Skeletal muscle satellite cell (primary cell): ENCODE data around the gene MEIS3.
A peak's percentile ranks its signal among the peaks of the same experiment; 100 is the strongest.

Experiments
- H3K27me3 ChIP-seq: 2 replicates; pipeline ENCODE4 v1.7.0; 2013; ENCODE audit warnings: low read length; ENCODE audit not compliant: control insufficient read depth, insufficient read depth
- H3K36me3 ChIP-seq: 2 replicates; pipeline ENCODE4 v1.7.0; 2013; ENCODE audit warnings: mild to moderate bottlenecking, control low read depth, low read length; ENCODE audit not compliant: insufficient read depth
- H3K4me1 ChIP-seq: 2 replicates; pipeline ENCODE4 v1.7.0; 2013; ENCODE audit warnings: low read length; ENCODE audit not compliant: control insufficient read depth, insufficient read depth
- H3K4me2 ChIP-seq: 2 replicates; pipeline ENCODE4 v1.7.0; 2013; ENCODE audit warnings: mild to moderate bottlenecking, low read length
- H3K4me3 ChIP-seq: 2 replicates; pipeline ENCODE4 v1.7.0; 2013; ENCODE audit warnings: low read length
- H3K9ac ChIP-seq: 2 replicates; pipeline ENCODE4 v1.7.0; 2013; ENCODE audit warnings: mild to moderate bottlenecking, low read depth, low read length, moderate library complexity
- H3K9me3 ChIP-seq: replicated peaks from 2 replicates; pipeline ENCODE4 v1.7.0; 2013; ENCODE audit warnings: mild to moderate bottlenecking, control low read depth, low read length

Gene MEIS3

DNA sequence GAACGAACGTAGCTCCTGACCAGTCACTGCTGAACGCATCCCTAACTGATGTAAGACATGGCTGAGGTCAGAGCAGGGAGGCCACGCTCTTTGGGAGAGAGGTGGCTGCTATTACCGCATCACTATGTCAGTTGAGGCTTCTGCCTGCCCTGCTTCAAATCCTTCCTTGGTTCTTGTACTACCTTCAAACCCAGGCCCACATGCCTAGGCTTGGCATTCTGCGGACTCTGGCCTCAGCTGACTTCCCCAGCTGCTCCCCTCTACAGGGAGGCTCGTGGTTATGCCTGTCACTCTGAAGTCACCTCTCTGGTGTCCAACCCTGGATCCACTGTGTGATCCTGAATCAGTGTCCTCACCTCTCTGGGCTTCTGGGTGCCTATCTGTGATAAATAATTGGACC is 14.8 kb upstream of the MEIS3 start:
- Histone ChIP-seq H3K4me3 (no peak overlapping the region), H3K9me3 (no peaks in the 10 kb centered on the region), H3K9ac (no peak overlapping the region), H3K4me2 (no peak overlapping the region), H3K27me3 (peaks cover 14% of the 10 kb centered on the region), H3K36me3 (no peaks in the 10 kb centered on the region), H3K4me1 (peaks cover 6% of the 10 kb centered on the region)

GRCh38 chr19:47433121-47433520 is 13.8 kb upstream of the MEIS3 start:
- H3K4me2 ChIP-seq, result no peak overlapping the region
- peaks cover 14% of the 10 kb centered on the region for H3K27me3 ChIP-seq
- H3K4me3 ChIP-seq, result no peak overlapping the region
- H3K36me3 ChIP-seq, result no peaks in the 10 kb centered on the region
- H3K4me1 ChIP-seq, result peaks cover 15% of the 10 kb centered on the region
- H3K9me3 ChIP-seq, result no peaks in the 10 kb centered on the region
- H3K9ac ChIP-seq, result no peak overlapping the region

- Histone ChIP-seq H3K27me3 (peaks cover 13% of the 10 kb centered on the region), H3K9ac (no peak overlapping the region), H3K9me3 (no peaks in the 10 kb centered on the region), H3K4me2 (no peak overlapping the region), H3K4me1 (peaks cover 21% of the 10 kb centered on the region), H3K36me3 (no peaks in the 10 kb centered on the region), H3K4me3 (no peak overlapping the region)
These were observed 13.2 kb upstream of the MEIS3 start for GRCh38 chr19:47432499-47432898.

DNA sequence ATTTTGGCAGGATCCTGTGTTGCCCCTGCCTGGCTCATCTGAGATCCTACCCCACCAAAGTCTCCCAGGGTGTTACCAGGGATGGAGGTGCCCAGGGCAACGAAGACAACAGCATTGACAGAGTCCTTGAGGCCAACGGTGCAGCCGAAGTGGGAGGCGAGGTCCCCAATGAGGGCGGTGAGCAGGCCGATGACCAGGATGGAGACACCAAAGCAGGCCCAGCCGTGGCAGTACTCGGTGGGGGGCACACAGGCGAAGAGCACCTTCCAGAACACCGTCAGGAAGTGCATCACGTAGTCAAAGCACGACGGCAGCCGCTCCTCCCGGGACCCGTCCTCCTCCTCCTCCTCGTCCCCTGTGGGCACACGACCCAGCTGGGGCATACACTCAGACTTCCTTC is 12.8 kb upstream of the MEIS3 start:
- H3K4me2 ChIP-seq, result no peak overlapping the region
- H3K36me3 ChIP-seq, result no peaks in the 10 kb centered on the region
- no peaks in the 10 kb centered on the region for H3K9me3 ChIP-seq
- no peak overlapping the region for H3K9ac ChIP-seq
- peaks cover 23% of the 10 kb centered on the region for H3K4me1 ChIP-seq
- peaks cover 9% of the 10 kb centered on the region for H3K27me3 ChIP-seq
- no peak overlapping the region for H3K4me3 ChIP-seq

GRCh38 chr19:47430041-47430802 is 10.9 kb upstream of the MEIS3 start:
- peaks cover 9% of the 10 kb centered on the region for H3K27me3 ChIP-seq
- H3K9ac ChIP-seq, result peak overlapping the region; percentile 24
- H3K36me3 ChIP-seq, result no peaks in the 10 kb centered on the region
- peaks cover 23% of the 10 kb centered on the region for H3K4me1 ChIP-seq
- H3K4me3 ChIP-seq, result peak overlapping the region; percentile 48
- peak overlapping the region; percentile 78 for H3K4me2 ChIP-seq
- H3K9me3 ChIP-seq, result no peaks in the 10 kb centered on the region

DNA sequence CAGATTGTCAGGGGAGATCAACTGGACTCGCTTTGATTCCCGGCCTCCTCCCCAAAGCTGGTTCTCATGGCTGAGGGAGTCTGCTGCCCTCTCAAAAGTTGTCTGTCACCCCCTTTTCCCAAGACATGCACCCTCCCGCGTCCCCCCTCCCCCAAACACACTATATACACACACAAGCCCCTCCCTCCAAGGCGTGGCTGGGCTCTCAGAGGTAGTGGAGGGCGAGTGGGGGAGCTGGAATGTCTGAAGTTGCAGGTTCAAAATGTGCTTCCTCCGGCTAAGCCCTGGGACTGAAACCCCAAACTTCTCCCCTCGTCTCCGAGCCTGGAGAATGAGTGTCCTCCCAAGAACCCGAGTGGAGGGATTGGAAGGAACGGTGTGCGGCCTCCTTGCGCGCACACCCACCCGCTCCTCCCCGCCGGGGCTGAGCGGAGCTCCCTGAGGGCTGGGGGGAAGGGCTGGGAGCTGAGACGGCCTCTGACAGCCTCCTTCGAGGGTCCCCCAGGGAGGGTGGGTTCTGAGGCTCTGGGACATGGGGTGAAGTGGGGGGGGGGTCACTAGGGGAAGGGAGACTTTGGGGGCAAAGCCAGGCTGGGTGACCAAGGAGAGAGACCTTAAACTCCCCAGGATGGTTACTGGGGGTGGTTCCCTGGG is 9.9 kb upstream of the MEIS3 start:
- Histone ChIP-seq H3K4me3 (no peak overlapping the region), H3K36me3 (no peaks in the 10 kb centered on the region), H3K9me3 (no peaks in the 10 kb centered on the region), H3K27me3 (peaks cover 13% of the 10 kb centered on the region), H3K4me1 (peaks cover 23% of the 10 kb centered on the region), H3K9ac (no peak overlapping the region), H3K4me2 (no peak overlapping the region)

- Histone ChIP-seq H3K27me3 (peaks cover 21% of the 10 kb centered on the region), H3K36me3 (no peaks in the 10 kb centered on the region), H3K9me3 (no peaks in the 10 kb centered on the region), H3K9ac (peak overlapping the region; percentile 52), H3K4me1 (peaks cover 23% of the 10 kb centered on the region), H3K4me2 (peak overlapping the region; percentile 83), H3K4me3 (peak overlapping the region; percentile 58)
These were observed 9.0 kb upstream of the MEIS3 start for GRCh38 chr19:47428177-47428894.

DNA sequence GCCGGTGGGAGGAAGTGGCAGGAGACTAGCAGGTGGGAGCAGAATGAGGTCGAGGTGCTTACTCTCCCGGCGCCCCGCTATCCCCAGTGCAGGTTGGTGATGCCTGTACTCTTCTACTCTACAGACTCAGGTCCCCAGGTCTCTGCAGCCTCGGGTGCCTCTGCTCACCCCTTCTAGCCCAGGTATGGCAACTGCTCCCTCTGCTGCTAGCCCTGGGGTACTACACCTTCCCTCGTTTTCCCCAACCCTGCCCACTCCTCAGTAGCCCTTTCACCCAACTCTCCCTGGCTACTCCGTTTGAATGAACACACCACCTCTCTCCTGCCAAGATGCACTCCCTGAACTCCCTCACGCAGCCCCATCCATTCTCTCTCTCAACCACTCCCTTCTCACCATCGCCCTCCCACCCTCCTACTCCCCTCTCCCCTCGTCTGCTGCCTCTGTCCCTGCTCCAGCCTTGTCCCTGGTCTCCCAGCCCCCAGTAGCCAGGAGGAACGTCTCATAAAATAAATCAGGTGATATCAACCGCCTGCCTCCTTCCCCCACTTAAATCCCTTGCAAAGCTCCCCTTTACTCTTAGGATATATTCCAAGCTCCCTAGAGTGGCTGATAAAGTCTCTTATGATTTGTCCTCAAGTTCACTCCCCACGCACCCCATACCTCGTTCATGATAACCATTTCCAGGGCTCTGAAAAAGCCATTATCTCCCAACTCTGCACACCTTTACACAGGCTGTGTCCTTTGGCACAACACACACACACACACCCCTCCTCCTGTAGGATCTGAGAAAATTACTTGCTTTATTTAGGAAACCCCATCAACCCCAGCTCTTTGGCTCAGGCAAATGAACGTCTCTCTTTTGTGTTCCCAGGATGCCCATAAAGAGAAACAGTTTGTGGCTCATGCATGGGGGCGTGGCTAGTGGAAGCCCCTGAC is 8.2 kb upstream of the MEIS3 start:
- H3K4me2 ChIP-seq, result peak overlapping the region; percentile 83
- H3K27me3 ChIP-seq, result peaks cover 29% of the 10 kb centered on the region
- H3K9ac ChIP-seq, result no peak overlapping the region

DNA sequence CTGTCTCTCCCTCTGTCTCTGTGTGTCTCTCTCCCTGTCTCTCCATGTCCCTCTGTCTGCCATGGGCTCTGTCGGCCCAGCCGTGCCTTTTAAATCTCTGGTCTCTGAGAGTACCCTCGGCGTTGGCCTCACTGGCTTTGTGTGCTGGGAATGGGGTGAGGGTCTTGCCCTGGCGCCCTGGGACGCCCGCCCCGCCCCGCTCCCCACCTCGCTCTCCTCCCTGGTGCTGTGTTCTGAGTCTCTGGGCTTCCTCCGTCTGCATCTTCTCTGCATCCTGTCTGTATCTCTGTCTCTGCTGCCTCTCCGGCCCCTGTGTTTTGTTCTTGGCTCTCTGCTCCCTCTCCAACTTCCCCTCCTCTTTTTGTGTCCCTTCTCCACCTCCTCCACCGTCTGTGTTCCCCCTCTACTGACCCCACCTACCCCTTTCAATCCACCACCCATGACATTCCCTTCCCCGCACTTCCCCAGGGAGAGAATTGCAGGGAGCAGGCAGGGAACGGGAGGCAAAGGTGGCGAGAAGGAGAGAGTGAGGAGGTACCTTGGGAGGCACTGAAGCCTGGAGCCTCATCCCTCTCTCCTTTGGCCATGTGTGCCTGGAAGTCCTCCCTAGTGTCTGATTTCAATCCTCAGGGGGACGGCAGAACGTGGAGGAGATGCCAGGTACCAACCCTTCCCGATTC is 4.0 kb upstream of the MEIS3 start:
- H3K4me3 ChIP-seq, result no peak overlapping the region

More for the DNA sequence above, 8.2 kb upstream of the MEIS3 start:
- peak overlapping the region; percentile 44 for H3K4me3 ChIP-seq
- H3K4me1 ChIP-seq, result peaks cover 23% of the 10 kb centered on the region
- no peaks in the 10 kb centered on the region for H3K36me3 ChIP-seq
- no peaks in the 10 kb centered on the region for H3K9me3 ChIP-seq

GRCh38 chr19:47422417-47423163 is 3.3 kb upstream of the MEIS3 start:
- H3K4me2 ChIP-seq, result peak overlapping the region; percentile 49
- no peaks in the 10 kb centered on the region for H3K36me3 ChIP-seq
- no peak overlapping the region for H3K4me3 ChIP-seq
- H3K27me3 ChIP-seq, result peaks cover 70% of the 10 kb centered on the region
- H3K9ac ChIP-seq, result no peak overlapping the region
- H3K4me1 ChIP-seq, result peaks cover 12% of the 10 kb centered on the region
- H3K9me3 ChIP-seq, result no peaks in the 10 kb centered on the region

More for the DNA sequence above, 4.0 kb upstream of the MEIS3 start:
- H3K4me1 ChIP-seq, result peaks cover 12% of the 10 kb centered on the region
- no peaks in the 10 kb centered on the region for H3K9me3 ChIP-seq
- H3K4me2 ChIP-seq, result no peak overlapping the region
- no peak overlapping the region for H3K9ac ChIP-seq
- peaks cover 63% of the 10 kb centered on the region for H3K27me3 ChIP-seq
- no peaks in the 10 kb centered on the region for H3K36me3 ChIP-seq
